NCI-H1417 (cell line): Measurements from ENCODE around the gene F5.

Experiments
- DNase-seq, 3 experiments: peaks; one replicate each; lab custom pipeline; 2025; lab: John Stamatoyannopoulos, UW

The F5 gene

GRCh38 chr1:169478094-169478672 is 108.1 kb downstream of the F5 start:
- DNase-seq: no peak

- DNase-seq: no peak
These were observed 110.4 kb downstream of the F5 start for GRCh38 chr1:169475806-169476387.

- peak in 2 of 3 experiments; percentile 36 to 75 for DNase-seq
These were observed 111.8 kb downstream of the F5 start for GRCh38 chr1:169474302-169474995.

- DNase-seq: no peak
These were observed 112.9 kb downstream of the F5 start for GRCh38 chr1:169473347-169473746.

- DNase-seq: peak in 2 of 3 experiments; percentile 2 to 45
These were observed 113.5 kb downstream of the F5 start for GRCh38 chr1:169472738-169473137.

- no peak for DNase-seq
These were observed 117.3 kb downstream of the F5 start for GRCh38 chr1:169468982-169469381.

GRCh38 chr1:169466259-169467230 is 119.7 kb downstream of the F5 start:
- peak; percentile 17 to 68 (median 40) for DNase-seq

GRCh38 chr1:169465281-169465680 is 121.0 kb downstream of the F5 start:
- no peak for DNase-seq
